Astrocyte of the hippocampus (primary cell): Measurements from ENCODE around the gene IFI27.

ENCODE experiments used
- DNase-seq: peaks from one replicate; pipeline ENCODE4 v3.0.0; 2011; ENCODE audit warnings: low read depth, low spot score

The IFI27 gene

GRCh38 chr14:94102768-94103482 is 7.6 kb upstream of the IFI27 start:
- no peak for DNase-seq

GRCh38 chr14:94103554-94104150 is 6.9 kb upstream of the IFI27 start:
- DNase-seq: peak; percentile 83

- DNase-seq: no peak
Observed at GRCh38 chr14:94104731-94105130, 5.8 kb upstream of the IFI27 start.

DNA sequence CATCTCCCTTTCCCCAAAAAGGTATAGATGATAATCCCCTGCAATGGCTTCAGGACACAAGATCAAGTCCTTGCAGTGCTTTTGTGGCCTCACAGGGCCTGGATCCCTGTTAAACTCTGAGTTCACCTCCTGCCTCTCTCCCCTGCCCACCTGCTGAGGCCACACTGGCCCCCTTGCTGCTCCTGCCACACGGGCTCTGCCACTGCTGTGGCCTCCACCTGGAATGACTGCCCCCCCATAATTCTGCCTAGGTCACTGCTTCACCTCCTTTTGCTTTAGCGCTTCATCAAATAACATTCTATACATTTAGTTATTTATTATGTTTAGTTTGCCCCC is 653 bp upstream of the IFI27 start:
- DNase-seq: no peak

DNA sequence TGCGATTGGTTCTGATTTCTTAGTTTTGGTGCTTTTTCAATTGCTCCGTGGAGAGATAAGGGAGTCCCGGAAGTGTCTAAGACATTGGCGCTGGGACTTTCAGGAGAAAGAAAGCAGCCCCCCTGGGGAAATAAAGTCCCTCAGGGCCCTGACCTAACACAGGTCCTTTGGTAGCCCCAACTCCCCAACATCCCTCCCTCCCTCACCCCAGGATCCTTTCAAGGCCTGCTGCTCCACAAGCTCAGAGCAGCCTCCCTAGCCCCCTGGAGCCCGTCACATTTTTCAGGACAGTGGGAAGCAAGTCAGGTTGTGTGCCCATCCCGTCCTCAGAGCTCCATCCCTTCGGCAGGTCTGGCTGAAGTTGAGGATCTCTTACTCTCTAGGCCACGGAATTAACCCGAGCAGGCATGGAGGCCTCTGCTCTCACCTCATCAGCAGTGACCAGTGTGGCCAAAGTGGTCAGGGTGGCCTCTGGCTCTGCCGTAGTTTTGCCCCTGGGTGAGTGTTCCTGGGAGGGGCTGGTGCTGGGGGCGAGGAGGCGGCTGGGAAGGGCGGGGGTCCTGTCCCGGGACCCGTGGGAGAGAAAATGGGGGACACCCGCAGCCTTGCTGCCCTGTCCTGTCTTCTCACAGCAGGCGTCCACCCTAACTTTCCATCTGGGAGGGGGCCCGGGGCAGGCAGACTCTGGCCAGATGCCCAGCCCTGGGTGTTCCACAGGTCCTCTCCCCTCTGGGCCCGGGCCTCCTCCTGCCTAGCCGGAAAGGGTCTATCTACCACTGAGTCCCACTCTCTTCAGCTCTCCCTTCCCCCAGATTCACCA is 950 bp downstream of the IFI27 start:
- no peak for DNase-seq

DNA sequence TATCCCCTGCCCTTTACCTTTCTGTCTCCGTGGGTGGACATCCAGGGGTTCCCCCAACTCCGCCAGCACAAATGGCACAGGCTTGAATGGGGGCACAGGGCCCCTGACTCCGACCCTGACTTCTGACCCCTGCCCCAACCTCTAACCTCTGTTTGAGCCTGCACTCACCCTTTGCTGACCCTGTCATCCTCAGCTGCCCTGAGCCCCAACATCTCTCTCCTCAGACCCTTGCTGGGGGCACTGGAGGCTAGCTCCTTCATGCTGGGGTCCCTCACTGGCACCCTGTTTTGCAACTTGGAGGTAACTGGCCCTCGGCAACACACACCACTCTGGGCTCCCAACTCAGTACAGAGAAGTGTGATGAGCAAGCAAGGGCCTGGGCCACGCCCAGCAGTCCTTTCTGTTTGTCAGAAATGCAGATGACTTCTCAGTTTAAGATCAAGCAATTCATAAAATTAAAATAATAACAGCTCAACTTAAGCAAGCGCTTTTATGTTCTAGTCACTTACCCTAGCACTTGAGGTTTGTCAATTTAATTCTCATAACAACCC is 2.1 kb downstream of the IFI27 start:
- DNase-seq: no peak

DNA sequence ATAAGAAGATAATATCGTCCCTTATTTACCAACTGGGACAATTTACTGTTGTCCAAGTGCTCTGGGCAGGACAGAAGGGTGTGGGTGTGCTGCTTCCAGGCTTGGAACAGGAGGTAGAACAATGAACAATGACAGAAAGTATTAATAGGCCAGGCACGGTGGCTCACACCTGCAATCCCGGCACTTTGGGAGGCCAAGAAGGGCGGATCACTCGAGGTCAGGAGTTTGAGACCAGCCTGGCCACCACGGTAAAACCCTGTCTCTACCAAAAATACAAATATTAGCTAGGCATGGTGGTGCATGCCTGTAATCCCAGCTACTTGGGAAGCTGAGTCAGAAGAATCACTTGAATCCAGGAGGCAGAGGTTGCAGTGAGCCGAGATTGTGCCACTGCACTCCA is 2.5 kb downstream of the IFI27 start:
- DNase-seq: no peak

DNA sequence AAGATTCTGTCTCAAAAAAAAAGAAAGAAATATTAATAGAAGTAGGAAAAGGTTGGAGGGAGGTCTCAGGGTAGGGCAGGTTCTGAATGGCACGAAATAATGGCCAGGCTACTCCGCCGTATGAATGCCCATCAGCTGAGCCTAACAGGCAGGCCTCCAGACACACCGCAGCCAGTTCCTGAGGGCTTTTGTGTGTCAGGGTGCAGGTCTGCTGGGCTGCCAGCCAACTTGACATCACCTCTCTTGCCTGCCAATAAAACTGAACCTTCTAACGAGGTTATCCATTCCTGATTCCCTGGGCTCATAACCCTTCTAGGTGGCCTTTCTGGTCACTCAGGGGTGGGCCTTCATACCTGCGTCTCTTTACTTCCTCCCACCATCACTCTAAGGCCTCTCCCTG is 3.0 kb downstream of the IFI27 start:
- DNase-seq: peak; percentile 86

GRCh38 chr14:94113908-94114588 is 3.5 kb downstream of the IFI27 start:
- peak; percentile 67 for DNase-seq

DNA sequence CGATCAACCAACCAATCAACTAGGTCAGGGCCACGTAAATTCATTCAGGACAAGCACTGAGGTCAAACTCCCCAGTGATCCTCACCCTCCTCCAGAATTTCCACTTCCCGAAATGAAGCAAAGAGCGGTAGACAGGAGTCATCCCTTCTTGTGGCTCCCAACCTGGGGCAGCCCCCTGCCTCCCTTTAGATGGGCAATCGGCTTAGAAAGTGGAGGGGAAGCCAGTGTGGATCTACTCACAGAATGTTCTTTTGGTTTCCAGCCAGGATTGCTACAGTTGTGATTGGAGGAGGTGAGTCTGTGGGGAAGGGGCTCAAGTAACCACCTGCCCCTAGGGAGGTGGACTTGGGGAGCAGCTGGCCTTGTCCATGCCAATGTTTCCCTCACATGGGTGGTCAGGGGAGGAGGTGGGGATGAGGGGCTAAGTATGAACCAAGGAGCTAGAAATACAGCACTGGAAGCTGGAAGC is 4.1 kb downstream of the IFI27 start:
- no peak for DNase-seq

DNA sequence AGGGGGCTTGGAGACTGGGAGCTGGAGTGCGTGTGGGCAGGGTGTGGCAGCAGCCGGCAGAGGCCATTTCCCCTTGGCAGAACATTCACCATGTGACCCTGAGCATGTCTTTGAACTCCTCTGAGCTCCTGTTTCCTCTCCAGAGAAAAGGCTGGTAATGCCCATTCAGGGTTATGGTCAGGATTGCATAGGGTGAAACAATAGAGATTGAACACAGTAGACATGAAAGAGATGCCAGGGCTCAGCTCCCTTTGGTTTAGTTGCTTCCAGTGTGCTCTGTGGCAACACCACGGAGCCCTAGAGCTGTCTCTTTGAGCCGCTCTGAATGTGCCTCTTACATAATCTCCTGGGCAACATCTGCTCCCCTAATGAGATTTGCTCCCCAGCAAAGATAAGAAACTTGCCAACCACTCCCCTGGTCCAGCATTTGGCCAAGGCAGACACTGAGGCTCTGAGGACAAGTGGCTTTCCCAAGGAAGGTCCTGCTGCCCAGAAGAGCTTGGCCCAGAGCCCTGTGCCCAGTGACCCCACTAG is 4.6 kb downstream of the IFI27 start:
- DNase-seq: peak; percentile 29

- DNase-seq: no peak
Observed at GRCh38 chr14:94115631-94116030, 5.1 kb downstream of the IFI27 start.

GRCh38 chr14:94116701-94117100 is 6.2 kb downstream of the IFI27 start:
- DNase-seq: no peak

GRCh38 chr14:94117856-94118255 is 7.3 kb downstream of the IFI27 start:
- no peak for DNase-seq

GRCh38 chr14:94119071-94119470 is 8.5 kb downstream of the IFI27 start:
- no peak for DNase-seq

DNA sequence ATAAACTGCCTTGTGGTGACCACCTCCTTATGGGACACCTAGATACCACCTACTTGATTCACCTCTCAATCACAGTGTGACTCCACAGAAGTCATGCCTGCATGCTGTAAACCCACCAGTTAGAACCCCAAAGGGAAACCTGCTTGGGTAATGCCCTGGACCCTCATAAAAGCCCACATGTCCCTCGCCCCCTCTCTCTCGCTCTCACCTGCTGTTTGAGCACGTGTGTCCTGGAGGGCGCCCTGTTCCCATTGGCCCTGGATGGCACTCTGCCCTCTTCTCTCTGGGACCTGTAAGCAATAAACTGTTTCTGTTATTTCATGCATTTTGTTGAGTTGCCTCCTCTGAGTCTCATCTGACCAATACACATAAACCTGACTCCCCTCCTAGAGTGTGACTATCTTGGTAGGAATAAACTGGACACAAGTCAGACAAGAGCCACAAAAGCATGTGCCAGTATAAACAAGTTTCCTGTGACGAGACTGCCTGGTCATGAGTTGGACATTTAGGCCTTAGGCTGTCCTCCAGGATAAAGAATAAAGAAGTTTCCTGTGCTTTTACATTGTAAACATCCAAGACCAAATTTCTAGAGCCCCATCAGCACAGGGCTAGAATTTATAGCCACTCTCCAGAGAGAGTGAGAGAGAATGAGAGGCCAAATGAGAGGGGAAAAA is 10.3 kb downstream of the IFI27 start:
- DNase-seq: peak; percentile 70

DNA sequence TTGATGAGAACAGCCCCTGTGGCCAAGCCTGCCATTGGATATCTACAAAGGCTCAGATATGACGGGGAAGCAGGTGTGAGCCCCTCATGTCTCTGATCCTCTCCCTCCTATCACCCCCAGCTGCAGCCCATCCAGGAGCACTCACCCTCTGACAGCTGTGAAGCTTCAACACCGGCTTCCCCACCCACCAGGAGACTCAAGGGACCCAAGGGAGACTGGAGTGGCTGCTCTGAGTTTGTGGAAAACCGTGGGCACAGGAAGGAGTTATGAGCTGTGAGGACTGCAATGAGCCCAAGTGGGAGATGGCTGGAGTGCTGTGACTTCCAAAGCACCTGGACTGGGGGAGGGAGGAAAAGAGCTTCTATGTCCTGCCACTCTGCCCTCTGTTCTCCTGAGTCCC is 10.9 kb downstream of the IFI27 start:
- no peak for DNase-seq

GRCh38 chr14:94122438-94122837 is 11.9 kb downstream of the IFI27 start:
- DNase-seq: no peak

GRCh38 chr14:94123296-94123695 is 12.8 kb downstream of the IFI27 start:
- DNase-seq: no peak

GRCh38 chr14:94123868-94124267 is 13.3 kb downstream of the IFI27 start:
- DNase-seq: no peak
